Adipose tissue (tissue), 3 donors: ENCODE results near the gene UMAD1. TPM values are rescaled to one million over a fixed set of nuclear protein-coding genes. Genes with fewer than 3 reads are reported as not detected.

Source experiments
- H3K27ac ChIP-seq: one replicate; pipeline ENCODE4 v1.5.1; 2013; ENCODE audit warnings: low read depth, low read length
- WGBS, 3 donors: extraction: QIAGEN DNeasy Blood & Tissue Kit; methylation state at CpG; one replicate each; pipeline ENCODE4 v1.1.7; 2013; 5-methylcytosine and 5-hydroxymethylcytosine counted together
- polyA plus RNA-seq, 3 donors: library from polyadenylated mRNA; stranded (reverse); fragments of 200-250 nt; gene quantifications; one replicate each; pipeline ENCODE4 v1.2.3, GENCODE V29; 2013
- donor health status: healthy with polysubstance abuse.
- donor health status: Bipolar disorder and iron deficiency.
- donor health status: healthy.

Gene UMAD1
- polyA plus RNA-seq, 3 donors = 10.2 to 17.9 (median 10.9) TPM

DNA sequence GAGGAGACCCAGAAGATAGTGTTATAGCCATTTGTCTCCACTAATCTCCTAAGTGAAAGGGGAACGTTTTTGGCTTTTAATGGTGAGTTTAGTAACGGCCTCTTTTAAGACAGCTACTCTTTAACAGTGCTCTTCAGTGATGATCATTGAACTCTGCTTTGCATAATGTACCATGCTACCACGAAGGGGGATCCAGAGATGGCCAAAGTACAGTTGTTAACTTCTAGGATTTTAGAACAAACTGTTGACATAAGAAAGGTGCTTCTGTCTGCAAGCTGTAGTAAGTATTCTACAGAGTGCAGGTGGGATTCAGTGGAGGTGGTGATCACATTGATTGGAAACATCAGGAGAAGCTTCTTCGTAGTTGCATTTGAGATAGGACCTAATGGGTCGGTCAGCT lies 192.0 kb downstream of the UMAD1 start:
- no peak overlapping the region for H3K27ac ChIP-seq
- 82 to 85% (median 84%) methylated on average over 5 of the region's 5 CpGs for WGBS, 3 donors

DNA sequence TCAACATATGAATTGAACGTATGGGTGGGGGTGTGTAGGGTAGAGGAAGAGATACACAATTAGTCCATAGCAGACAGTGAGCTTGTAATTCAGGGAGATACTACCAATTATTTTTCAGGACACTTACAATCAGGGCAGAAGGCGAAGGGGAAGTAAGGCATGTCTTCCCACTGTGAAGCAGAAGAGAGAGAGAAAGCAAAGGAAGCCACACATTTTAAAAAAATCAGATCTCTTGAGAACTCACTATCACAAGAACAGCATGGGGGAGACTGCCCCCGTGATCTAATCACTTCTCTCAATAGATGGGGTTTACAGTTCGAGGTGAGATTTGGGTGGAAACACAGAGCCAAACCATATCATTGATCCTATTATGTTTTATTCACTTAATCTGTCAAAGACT lies 194.2 kb downstream of the UMAD1 start:
- H3K27ac ChIP-seq = no peak overlapping the region
- WGBS, 3 donors = 79 to 88% (median 79%) methylated on average over 4 of the region's 4 CpGs

DNA sequence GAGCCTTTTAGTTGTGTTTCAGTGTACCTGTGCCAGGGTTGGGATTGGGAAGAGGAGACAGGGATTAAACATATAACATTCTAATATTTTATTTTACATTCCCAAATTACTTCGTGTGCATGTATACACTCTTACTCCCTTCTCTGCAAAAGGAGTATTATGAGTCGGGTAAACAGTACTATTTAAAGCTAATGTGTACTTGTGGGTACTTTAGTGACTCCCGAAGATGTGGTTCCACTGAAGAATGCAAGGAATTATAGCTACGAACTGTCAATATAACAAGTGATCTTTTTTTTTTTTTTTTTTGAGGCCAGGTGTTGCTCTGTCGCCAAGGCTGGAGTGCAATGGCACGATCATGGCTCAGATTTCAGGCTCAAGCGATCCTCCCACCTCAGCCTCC lies 200.5 kb downstream of the UMAD1 start:
- no peak overlapping the region for H3K27ac ChIP-seq
- WGBS, 3 donors = 94 to 99% (median 97%) methylated on average over 7 of the region's 7 CpGs

DNA sequence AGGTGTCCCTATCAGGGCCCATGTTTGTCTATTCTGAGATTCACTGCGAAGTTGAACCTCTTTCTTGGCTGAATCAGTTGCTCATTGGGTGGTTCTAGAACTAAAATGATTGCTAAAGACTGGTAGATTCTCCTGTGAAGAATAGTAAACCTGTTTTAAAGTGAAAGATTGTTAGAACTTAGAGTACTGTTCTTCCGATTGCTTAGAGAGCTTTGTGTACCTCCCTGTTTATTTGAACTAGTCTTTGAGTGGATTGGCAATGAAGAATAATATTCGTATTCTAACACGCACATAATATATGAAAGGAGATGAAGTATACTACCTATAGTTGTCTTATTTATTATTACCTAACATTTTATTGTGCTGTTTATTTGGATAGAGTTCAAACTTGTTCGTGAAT lies 202.7 kb downstream of the UMAD1 start:
- WGBS, 3 donors = 89 to 92% (median 92%) methylated on average over 5 of the region's 5 CpGs
- H3K27ac ChIP-seq = no peak overlapping the region

DNA sequence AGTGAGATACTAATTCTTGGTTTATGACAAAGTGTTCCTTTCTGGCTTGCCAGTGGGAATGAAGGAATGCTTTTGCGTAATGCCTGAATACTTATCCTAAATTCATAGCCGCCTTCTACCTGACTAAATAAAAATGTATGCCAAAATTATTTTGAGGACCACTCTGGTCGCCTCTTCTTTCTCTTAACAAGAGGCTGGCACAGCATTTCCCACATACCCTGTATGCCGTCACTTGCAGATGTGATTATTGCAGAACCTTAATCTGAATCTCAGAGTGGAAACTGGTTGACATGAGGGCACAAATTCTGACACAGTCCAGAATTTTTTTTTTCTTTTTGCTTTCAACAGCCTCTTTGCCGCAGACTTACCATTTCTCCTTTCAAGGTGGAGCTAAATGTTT lies 203.4 kb downstream of the UMAD1 start:
- 74 to 86% (median 84%) methylated on average over 5 of the region's 5 CpGs for WGBS, 3 donors
- no peak overlapping the region for H3K27ac ChIP-seq

DNA sequence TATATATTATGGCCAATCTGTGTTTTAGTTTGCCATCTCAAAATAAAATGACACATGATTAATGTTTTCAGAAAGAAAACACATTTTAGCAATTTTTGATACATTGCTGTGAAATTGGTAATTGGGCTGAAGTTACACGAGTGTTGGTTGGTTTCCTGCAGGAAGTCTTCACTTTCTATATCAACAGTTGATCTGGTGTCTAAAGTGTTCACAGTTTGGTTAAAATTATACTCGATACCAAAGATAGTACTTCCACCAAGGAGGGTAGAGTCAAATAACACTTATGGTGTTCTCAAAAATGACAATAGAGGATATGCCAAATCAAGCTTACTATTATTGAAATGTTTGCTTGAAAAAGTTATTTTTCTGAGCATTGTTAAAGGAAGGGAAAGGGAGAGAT lies 207.7 kb downstream of the UMAD1 start:
- 43 to 81% (median 61%) methylated on average over 2 of the region's 2 CpGs for WGBS, 3 donors
- no peak overlapping the region for H3K27ac ChIP-seq

DNA sequence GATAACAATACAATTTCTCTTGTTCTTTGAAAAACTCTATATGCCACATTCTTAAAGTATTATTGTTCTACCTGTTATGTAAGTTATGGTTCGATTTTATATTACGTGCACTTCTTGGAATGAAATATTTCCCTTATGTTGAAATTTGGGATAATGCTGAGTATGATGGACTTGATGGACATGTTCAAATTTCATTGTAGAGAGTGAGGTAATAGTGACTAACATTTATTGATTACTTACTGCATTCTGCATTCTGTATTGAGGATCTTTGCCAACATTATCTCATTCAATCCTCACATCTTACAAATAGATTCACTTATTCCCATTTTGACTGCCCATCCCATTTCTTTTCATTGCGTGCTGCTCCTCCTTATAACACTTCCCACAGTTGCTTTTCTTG lies 208.3 kb downstream of the UMAD1 start:
- WGBS, 3 donors = 66 to 95% (median 78%) methylated on average over 3 of the region's 3 CpGs
- H3K27ac ChIP-seq = no peak overlapping the region

DNA sequence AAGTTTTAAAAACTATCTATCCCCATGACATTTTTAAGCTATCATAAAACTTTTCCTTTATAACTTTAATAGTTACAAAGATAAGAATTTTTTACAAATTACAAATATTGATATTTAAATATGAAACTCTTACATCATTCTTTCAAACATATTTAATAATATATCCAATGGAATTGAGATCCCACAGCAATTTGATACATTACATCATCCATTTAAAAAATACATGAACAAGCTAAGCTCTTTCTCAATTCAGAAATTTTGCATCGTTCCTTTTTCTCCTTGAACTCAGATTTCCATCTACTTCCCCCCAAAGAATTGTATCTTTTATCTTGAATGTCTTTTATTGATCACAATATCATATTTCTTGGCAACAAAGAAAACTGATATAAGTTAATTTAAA lies 209.6 kb downstream of the UMAD1 start:
- WGBS, 3 donors = 62 to 84% (median 73%) methylated on average over 1 of the region's 1 CpG
- no peak overlapping the region for H3K27ac ChIP-seq

DNA sequence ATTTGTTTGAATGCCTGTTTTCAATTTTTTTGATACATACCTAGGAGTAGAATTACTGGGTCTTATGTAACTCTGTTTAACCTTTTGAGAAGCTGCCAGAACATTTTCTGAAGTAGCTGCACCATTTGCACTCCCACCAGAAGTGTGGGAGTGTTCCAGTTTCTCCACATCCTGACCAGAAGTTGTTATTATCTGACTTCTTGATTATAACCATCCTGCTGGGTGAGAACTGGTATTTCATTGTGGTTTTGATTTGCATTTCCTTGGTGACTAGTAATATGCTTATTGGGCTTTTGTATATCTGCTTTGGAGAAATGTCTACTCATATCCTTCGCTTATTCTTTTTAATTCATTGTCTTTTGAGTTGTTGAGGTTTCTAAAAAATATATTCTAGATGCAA lies 210.8 kb downstream of the UMAD1 start:
- no peak overlapping the region for H3K27ac ChIP-seq
- WGBS, 3 donors = 93 to 94% (median 94%) methylated on average over 1 of the region's 1 CpG

DNA sequence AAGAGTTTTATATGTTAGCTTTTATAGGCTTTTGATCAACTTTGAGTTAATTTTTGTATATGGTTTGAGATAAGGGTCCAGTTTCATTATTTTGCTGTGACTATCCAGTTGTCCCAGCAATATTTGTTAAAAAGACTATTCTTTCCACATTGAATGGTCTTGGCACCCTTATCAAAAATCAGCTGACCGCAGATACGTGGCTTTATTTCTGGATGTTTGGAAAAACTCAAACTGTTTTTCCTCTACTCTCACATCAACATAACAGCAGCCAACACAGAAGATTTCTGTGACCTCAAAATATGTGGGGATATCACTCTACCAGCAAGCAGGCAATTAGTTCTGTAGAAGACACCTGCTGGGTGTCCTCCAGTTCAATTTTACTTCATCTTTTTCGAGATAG lies 211.4 kb downstream of the UMAD1 start:
- WGBS, 3 donors = 78 to 92% (median 88%) methylated on average over 3 of the region's 3 CpGs

DNA sequence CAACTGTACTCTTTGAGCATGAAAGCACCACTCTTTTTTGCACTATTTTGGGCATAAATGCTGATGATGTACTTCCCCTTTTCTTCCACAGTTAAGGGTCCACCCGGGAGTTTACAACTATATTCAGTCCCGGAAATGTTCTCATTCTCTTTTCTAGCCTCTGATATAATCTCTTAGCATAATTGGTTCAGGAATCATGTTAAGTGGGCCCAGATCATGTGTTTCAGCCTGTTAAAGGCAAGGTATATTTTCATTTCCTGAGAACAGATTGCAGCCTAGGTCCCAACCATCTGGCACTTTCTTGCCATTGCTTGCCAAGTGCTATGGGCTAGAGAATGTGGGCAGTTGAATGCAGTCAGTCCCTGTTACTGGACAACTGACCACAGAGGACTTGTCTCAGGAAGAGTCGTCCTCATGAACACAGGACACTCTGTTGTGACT lies 216.6 kb downstream of the UMAD1 start:
- WGBS, 3 donors = 58 to 87% (median 69%) methylated on average over 3 of the region's 3 CpGs
- no peak overlapping the region for H3K27ac ChIP-seq

More for the DNA sequence above, 211.4 kb downstream of the UMAD1 start:
- H3K27ac ChIP-seq = no peak overlapping the region

DNA sequence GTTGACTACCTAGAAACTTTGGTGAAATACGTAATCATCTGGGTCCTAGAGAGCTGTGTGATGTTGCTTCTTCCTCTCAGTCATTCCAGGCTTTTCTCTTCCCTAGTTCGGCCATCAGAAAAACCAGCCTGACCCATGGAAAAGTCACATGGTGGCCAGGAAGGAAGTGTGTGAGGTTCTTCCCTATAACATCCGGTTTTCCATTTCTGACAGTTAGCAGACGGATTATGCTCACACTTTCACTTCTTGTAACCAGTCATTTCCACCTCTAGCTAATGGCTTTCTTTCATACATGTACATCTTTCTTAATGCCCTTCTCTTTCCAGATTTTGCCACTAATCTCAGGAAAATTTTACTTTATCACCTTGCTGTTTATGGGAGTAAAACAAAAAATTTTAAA lies 218.0 kb downstream of the UMAD1 start:
- no peak overlapping the region for H3K27ac ChIP-seq
- 56 to 74% (median 60%) methylated on average over 4 of the region's 4 CpGs for WGBS, 3 donors

DNA sequence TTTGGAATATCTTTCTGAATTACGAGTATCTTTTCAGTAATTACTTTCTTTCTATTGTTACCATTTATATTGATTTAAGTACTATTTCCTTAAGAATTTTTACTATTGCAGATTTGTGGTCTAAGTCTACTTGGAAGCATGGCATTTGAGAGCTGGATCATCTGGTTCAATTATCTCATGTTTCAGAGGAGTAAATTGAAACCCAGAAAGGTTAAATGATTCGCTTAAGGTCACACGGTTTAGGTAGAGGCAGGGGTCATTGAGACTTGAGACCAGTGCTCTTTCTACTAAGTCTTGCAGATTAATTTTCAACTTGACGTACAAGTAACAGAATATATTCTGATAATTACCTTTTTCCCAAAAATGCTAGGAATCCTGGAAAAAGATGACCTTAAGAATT lies 218.9 kb downstream of the UMAD1 start:
- WGBS, 3 donors = 94 to 97% (median 95%) methylated on average over 4 of the region's 4 CpGs
- no peak overlapping the region for H3K27ac ChIP-seq

DNA sequence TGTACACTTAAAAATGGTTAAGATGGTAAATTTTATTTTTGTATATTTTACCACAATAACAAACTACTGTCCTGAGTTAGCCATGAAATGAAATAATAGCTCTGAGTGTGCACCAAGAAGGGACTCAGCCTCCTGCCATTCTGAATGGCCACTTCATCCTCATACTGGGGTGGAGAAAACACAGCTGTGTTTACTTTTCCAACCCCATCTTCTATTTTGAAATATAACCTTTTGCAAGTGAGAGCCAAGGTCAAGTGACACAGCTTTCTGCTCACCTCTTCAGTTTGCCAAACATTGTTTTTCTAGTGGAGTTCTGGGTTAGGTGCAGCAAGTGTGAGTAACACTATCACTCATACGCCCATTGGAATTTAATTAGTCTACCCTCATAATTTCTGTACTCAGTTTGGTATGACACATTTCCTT lies 220.7 kb downstream of the UMAD1 start:
- WGBS, 3 donors = 60 to 84% (median 76%) methylated on average over 1 of the region's 1 CpG
- no peak overlapping the region for H3K27ac ChIP-seq

DNA sequence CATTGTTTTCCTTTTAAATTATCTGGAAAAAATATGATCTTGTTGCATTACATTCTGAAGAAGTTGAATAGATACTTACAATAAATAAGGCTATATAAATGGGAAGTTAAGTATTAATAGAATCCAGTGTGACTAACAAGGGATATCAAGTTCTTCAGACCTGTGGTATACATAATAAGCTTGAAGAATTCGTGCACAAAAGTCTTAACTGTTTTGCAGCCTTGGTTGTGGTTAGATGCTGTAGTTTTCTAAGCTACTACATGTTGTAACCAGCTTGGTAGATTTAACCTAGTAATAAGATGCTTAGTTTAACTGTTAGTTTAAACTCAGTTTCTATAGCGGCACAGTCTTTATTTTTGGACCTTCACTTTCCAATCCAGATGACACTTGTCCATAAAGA lies 221.8 kb downstream of the UMAD1 start:
- 50 to 70% (median 60%) methylated on average over 2 of the region's 2 CpGs for WGBS, 3 donors

DNA sequence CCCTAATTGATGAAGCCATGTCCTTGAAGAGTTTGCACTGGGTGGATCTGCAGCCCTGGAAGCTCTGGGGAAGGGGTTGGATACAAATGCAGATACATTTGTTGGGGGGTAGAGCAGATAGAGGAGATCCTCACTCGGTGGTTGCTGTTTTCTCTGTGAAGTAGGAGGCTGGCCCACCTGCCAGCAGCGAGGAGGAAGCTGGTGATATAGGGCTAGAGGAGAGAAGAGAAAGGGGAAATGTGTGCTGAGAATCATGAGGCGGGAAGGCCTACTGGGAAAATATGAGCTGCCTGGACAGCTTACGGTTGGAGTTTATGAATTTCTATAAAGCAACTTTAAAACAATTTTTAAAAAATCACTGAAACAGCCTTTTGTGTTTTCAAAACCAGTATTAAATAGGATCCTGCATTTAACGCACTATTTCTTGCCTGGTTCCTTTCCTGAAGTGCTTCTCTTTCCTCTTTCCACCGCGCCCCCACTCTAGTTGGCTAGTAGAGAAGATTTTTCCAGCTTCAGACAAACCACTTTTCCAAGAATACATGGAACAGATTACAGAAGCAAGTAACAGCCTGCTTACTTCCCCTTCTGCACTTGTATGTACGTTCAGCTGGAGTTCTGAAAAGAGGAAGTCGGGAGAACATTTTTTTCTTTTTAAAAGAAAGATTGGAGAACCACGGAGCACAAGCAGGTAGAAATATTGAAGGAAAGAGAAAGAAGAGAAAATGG lies 227.5 kb downstream of the UMAD1 start:
- WGBS, 3 donors = 43 to 74% (median 51%) methylated on average over 10 of the region's 10 CpGs
- no peak overlapping the region for H3K27ac ChIP-seq

More for the DNA sequence above, 221.8 kb downstream of the UMAD1 start:
- no peak overlapping the region for H3K27ac ChIP-seq

DNA sequence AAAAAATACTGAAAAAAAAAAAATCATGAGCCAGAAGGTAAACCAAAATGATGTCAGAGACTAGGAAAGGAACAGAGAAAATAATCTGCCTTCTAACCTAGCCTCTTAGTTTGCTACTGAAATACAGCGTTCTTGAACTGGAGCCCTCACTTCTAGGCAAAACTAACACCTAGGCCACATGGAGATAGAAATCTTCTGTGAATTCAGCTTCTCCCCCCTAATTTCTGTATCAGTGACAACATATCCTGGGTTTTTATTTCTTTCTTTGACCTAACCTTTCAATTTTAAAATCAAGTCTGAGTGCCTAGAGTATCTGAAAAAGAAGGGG lies 228.0 kb downstream of the UMAD1 start:
- WGBS, 3 donors = 39 to 96% (median 70%) methylated on average over 1 of the region's 1 CpG
- H3K27ac ChIP-seq = no peak overlapping the region

DNA sequence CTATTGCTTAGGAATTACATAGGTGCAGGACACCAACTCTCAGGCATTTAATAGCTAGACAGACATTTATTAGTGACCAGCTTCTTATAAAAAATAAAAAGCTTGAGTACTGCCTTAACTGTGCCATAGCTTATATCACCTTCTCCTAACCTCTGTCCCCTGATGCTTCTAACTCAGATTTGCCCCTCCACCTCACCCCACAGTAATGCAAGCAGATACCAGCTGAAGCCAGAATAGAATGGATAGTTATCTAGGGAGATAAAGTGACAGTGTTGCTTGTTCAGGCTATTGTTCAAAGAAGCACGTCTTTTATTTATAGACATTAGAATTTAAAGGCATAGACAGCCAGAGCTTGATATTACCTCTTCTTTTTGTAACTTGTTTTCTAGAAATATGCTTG lies 228.5 kb downstream of the UMAD1 start:
- H3K27ac ChIP-seq = no peak overlapping the region
- 0 to 24% (median 0%) methylated on average over 1 of the region's 1 CpG for WGBS, 3 donors

DNA sequence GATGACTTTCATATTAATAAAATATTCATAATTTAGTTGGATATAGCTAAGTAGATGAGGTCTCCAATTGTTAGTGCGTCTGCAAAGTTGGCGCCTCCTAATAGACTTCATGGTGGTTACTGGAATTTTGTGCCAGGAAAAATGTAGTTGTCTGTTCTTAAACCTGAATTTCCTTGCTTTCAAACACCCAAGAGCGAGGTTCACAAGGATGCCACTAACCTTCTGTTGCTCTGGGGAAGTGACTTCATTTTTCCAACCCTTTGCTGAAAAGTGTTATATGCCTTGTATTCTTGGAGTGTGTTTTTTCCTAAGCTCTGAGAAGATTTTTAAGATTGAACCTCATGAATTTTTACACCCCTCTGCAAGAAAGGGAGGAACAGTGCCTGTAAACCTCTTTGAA lies 229.1 kb downstream of the UMAD1 start:
- WGBS, 3 donors = 96 to 98% (median 96%) methylated on average over 3 of the region's 3 CpGs
- no peak overlapping the region for H3K27ac ChIP-seq

DNA sequence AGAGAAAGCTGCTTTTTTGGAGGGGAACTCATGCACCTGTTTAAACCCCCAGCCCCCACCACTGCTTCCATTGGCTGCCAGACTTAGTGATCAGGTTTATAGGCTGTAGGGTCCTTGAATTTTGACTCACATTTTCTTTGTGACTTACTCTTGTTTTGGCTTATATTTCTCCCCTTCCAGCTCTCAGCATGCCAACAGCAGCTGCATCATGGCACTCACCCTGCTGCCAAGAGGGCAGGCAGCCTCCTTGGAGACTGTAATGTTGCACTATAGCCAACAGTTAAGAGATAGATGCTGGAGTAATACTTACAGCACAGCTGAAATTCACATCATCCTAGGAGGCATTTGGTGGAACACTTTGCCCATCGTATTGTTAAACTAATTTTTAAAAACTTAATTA lies 230.0 kb downstream of the UMAD1 start:
- no peak overlapping the region for H3K27ac ChIP-seq
- 81 to 89% (median 85%) methylated on average over 1 of the region's 1 CpG for WGBS, 3 donors

DNA sequence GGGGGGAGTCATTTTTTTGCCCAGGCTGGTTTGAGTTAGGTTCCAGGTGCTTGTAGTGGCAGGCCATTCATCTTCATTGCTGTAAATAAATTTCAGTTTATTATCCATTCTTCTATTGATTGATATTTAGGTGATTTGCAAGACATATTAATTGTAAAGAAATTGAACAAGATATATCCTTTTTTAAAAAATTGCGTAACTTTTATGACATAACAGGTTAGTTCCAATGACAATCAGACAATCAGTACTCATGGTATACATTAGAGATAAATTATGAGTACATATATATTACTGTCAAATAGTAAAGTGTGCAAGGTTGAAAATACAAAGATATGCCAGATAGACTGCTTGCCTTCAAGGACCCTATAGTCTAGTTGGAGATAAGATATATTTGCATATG lies 235.9 kb downstream of the UMAD1 start:
- no peak overlapping the region for H3K27ac ChIP-seq
- WGBS, 3 donors = 97 to 100% (median 98%) methylated on average over 1 of the region's 1 CpG
